Psoas muscle (tissue), 8 donors: ENCODE data around the gene ACTL6A. TPM values are rescaled to one million over a fixed set of nuclear protein-coding genes. Genes with fewer than 3 reads are reported as not detected.

Experiments used
- ATAC-seq, 4 donors: fragments of 200-7000 bp; cut with Tn5 transposase; one replicate each; pipeline ENCODE4 v1.9.1; 2020; ENCODE audit warnings: moderate library complexity in 3 of 4, mild to moderate bottlenecking in 2 of 4
- DNase-seq, 2 donors: peaks; one replicate each; pipeline ENCODE4 v3.0.0-alpha.2; 2020
- H3K27ac ChIP-seq: fragments of 200-600 bp; one replicate; pipeline ENCODE4 v1.8.0; 2022
- H3K27me3 ChIP-seq, 3 donors: fragments of 200-600 bp in 1 of 3; one replicate each; pipeline versions ENCODE4 v1.6.1 to v1.8.0; 2013 to 2022; ENCODE audit warnings: low read length in 2 of 3, mild to moderate bottlenecking in 2 of 3, moderate library complexity in 1 of 3; ENCODE audit not compliant: insufficient read depth in 3 of 3
- H3K36me3 ChIP-seq, 2 donors: fragments of 200-600 bp in 1 of 2; one replicate each; pipeline versions ENCODE4 v1.6.1 to v1.8.0; 2013 to 2022; ENCODE audit warnings: low read depth in 1 of 2, mild to moderate bottlenecking in 1 of 2, moderate library complexity in 1 of 2; ENCODE audit not compliant: insufficient read depth in 1 of 2
- H3K4me1 ChIP-seq: fragments of 200-600 bp; one replicate; pipeline ENCODE4 v1.8.0; 2022
- H3K4me3 ChIP-seq: fragments of 200-600 bp; one replicate; pipeline ENCODE4 v1.8.0; 2022; ENCODE audit warnings: mild to moderate bottlenecking
- H3K9me3 ChIP-seq: fragments of 200-600 bp; one replicate; pipeline ENCODE4 v1.8.0; 2022
- WGBS, 3 donors: extraction: QIAGEN DNeasy Blood & Tissue Kit; methylation state at CpG; one replicate each; pipeline versions ENCODE4 v1.1.6 to v1.1.7; 2013; 5-methylcytosine and 5-hydroxymethylcytosine counted together
- intact Hi-C, 2 donors: fragments of 100-400 bp; cut with DNase I; formaldehyde crosslinking; loops; one replicate each; pipeline versions ENCODE4 v1.11.0 to v1.14.2; 2022
- polyA plus RNA-seq, 3 donors: library from polyadenylated mRNA; stranded (reverse); fragments of 200-250 nt; gene quantifications; one replicate each; pipeline ENCODE4 v1.2.3, GENCODE V29; 2013
- total RNA-seq, 4 donors: library from RNA; stranded (reverse); fragmentation: NEBNext Ultra II Directional in 2 of 4; extraction: Animal tissue kit (Norgen Biotek cat#: 25700) in 2 of 4; gene quantifications; one replicate each; pipeline versions ENCODE4 v1.2.1 to v1.2.4, GENCODE V29; 2021 to 2023
- TF ChIP-seq, protein P1 (sequence below): fragments of 200-600 bp; IDR thresholded peaks from one replicate; pipeline ENCODE4 v1.8.0; 2022; ENCODE audit warnings: antibody characterized with exemption
- donor health status: healthy with polysubstance abuse.
- donor health status: DM: no; HTN: no; CAD: no; lungs with moderate emphysema.
- donor health status: Bipolar disorder and iron deficiency.
- donor health status: healthy.
- donor health status: DM: yes; HTN: yes; CAD: no.
- donor health status: DM: no; HTN: no; CAD: no.
- donor health status: DM: no; HTN: no; CAD: no.
- donor health status: DM: yes; HTN: yes; CAD: no.

The ACTL6A gene
- total and polyA plus RNA-seq, 7 donors: 10.2 to 22.5 (median 12.6) TPM

- intact Hi-C loops: loop anchor here in 1 of 2 donors (10.0 kb wide), 1 partner anchor 127 kb away; no protein-coding TSS in a partner anchor
Observed at GRCh38 chr3:179551349-179552105, 11.2 kb upstream of the ACTL6A start.

GRCh38 chr3:179558742-179559364, 3.9 kb upstream of the ACTL6A start:
- TF ChIP-seq, protein P1, sequence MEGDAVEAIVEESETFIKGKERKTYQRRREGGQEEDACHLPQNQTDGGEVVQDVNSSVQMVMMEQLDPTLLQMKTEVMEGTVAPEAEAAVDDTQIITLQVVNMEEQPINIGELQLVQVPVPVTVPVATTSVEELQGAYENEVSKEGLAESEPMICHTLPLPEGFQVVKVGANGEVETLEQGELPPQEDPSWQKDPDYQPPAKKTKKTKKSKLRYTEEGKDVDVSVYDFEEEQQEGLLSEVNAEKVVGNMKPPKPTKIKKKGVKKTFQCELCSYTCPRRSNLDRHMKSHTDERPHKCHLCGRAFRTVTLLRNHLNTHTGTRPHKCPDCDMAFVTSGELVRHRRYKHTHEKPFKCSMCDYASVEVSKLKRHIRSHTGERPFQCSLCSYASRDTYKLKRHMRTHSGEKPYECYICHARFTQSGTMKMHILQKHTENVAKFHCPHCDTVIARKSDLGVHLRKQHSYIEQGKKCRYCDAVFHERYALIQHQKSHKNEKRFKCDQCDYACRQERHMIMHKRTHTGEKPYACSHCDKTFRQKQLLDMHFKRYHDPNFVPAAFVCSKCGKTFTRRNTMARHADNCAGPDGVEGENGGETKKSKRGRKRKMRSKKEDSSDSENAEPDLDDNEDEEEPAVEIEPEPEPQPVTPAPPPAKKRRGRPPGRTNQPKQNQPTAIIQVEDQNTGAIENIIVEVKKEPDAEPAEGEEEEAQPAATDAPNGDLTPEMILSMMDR: peak; percentile 75
- intact Hi-C loops: loop anchor here (5.0 to 10.0 kb wide), 2 partner anchors 134 to 142 kb away; no protein-coding TSS in a partner anchor
- Histone ChIP-seq H3K36me3 (no peaks in the 10 kb centered on the region), H3K9me3 (no peaks in the 10 kb centered on the region), H3K4me1 (peaks cover 3% of the 10 kb centered on the region), H3K27me3 (no peaks in the 10 kb centered on the region), H3K27ac (no peak overlapping the region), H3K4me3 (no peak overlapping the region)
- DNase-seq: peak; percentile 36 to 63
- WGBS, 3 donors: 0 to 3% (median 1%) methylated on average over 3 of the region's 3 CpGs
- no peak for ATAC-seq

More at GRCh38 chr3:179551349-179552105, 11.2 kb upstream of the ACTL6A start:
- Histone ChIP-seq H3K9me3 (peaks cover 3% of the 10 kb centered on the region), H3K27ac (no peak overlapping the region), H3K4me1 (peaks cover 4% of the 10 kb centered on the region), H3K4me3 (no peak overlapping the region), H3K27me3 (no peaks in the 10 kb centered on the region), H3K36me3 (no peaks in the 10 kb centered on the region)
- DNase-seq: no peak
- ATAC-seq: no peak
- TF ChIP-seq, protein P1: no peak
- 34 to 45% (median 36%) methylated on average over 4 of the region's 4 CpGs for WGBS, 3 donors

DNA sequence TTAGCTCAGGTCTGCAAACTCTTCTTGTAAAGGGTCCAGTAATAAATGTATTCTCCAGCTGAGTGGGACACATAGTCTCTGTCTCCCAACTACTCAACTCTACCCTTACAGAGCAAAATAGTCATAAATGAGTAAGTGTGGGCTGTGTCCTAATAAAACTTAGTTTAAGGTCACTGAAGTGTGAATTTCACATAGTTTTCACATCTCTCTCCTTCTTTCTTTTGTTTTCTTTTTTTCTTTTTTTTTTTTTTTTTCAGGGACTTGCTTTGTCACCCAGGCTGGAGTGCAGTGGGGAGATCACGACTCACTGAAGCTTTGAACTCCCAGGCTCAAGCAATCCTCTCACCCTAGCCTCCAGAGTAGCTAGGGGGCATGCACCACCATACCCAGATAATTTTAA, 1.9 kb upstream of the ACTL6A start:
- Histone ChIP-seq H3K9me3 (no peaks in the 10 kb centered on the region), H3K4me1 (peaks cover 11% of the 10 kb centered on the region), H3K4me3 (no peak overlapping the region), H3K27ac (no peak overlapping the region), H3K36me3 (no peaks in the 10 kb centered on the region), H3K27me3 (no peaks in the 10 kb centered on the region)
- TF ChIP-seq, protein P1: no peak
- no peak for DNase-seq
- intact Hi-C loops: loop anchor here in 1 of 2 donors (5.0 to 10.0 kb wide), 3 partner anchors 113 to 546 kb away; partner anchors contain the start of gene ZNF639
- no peak for ATAC-seq
- WGBS, 3 donors: 91 to 100% (median 93%) methylated on average over 1 of the region's 1 CpG

DNA sequence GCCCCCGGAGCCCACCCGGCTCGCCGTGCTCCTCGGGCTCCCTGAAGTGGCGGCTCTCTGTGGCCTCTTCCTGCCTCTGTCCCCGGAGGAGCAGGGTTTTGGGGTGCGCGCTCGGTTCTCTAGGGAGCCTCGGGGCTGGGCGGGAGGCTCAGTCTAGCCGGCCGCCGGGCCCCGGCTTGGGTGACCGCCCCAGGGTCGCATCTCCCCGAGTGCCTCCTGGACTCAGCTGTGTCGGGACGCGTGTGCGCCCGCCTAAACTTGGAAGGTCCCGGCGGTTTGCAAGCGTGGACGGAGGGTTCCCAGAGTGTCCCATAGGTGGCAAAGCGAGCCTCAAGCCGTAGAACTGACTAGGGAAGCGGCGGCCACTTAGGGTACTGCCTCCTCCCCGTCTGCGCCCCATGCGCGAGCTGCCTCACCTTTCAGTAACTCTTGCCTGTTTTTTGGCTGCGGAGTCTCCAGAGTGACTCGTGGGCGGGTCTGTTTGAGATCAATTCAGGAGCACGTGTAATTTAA, 601 bp downstream of the ACTL6A start:
- intact Hi-C loops: loop anchor here in 1 of 2 donors (5.0 to 10.0 kb wide), 3 partner anchors 116 to 549 kb away; partner anchors contain the start of gene ZNF639
- peak overlapping the region; percentile 97 for H3K4me3 ChIP-seq
- H3K36me3 ChIP-seq: no peaks in the 10 kb centered on the region
- H3K4me1 ChIP-seq: peaks cover 11% of the 10 kb centered on the region
- TF ChIP-seq, protein P1: peak; percentile 51
- 0% methylated on average over 37 to 40 of the region's 40 CpGs for WGBS, 3 donors
- ATAC-seq (peak; percentile 62 to 83 (median 74)), DNase-seq (peak; percentile 66 to 78)
- H3K27ac ChIP-seq: peak overlapping the region; percentile 88
- no peaks in the 10 kb centered on the region for H3K9me3 ChIP-seq
- no peaks in the 10 kb centered on the region for H3K27me3 ChIP-seq
